GM15510 (cell line): ENCODE data around the gene IL17D.

Experiments used
- POLR2A ChIP-seq: IDR thresholded peaks from 3 replicates; pipeline ENCODE4 v1.6.1; 2011; ENCODE audit warnings: borderline replicate concordance; ENCODE audit not compliant: insufficient read length; ENCODE audit errors: extremely low read depth

Gene IL17D, protein sequence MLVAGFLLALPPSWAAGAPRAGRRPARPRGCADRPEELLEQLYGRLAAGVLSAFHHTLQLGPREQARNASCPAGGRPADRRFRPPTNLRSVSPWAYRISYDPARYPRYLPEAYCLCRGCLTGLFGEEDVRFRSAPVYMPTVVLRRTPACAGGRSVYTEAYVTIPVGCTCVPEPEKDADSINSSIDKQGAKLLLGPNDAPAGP

DNA sequence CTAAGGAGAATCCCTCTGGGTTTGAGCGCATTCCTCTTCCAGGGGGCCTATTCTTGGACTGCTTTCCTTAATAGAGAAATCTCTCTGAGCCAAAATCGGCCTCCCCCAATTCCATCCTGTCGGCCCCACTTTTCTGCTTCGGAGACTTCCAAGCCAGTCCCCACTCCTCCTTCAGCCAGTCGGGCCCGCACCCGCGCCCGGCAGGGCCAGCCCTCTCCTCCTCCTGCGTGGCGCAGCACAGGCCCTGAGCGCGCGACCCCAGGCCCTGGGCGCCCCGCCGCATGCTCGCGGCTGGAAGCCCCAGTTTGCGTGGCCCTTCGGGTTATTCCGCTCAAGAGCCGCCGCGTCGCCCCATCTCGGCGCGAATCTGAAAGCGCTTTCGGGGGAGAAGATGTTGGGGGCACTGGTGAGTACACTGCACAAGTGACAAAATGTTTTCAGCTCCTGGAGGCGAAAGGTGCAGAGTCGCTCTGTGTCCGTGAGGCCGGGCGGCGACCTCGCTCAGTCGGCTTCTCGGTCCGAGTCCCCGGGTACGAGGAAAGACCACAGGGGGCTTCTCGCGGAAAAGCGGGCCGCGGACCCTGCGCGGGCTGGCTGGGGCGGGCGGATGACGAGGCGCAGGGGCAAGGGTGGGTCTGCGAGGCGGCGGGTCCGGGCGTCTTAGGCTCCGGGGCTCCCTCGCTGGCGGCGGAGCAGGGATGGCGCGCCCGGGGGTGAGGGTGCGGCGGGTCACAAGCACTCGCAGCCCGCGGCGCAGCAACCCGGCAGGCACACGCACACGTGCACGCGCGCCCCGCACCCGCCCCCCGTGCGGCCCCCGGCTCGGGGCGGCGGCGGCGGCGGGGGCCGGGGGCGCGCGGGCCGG, at the start of gene IL17D:
TSS of gene IL17D (plus strand) at position 785 of the 865 bp plus-strand sequence. CDS start 303 bp downstream, outside the sequence.
- TF ChIP-seq POLR2A = no peak

DNA sequence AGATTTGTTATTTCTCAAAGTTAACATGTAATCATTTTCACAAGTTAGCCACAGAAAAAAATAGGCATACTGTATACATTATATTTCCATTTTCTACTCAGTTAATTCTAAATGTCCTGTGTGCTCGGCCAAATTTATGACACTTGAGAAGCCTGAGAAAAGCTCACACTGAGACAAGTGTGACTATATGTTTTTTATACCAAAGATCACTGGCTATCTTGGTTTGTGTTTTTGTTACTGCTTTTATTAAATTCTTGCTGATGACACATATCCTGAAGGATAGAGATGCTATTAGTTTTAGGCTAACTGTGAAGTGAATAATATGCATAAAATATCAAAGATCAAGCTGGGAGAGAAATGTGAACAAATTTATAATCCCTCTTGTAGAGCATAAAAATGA, 49.3 kb upstream of the IL17D start:
- no peak for TF ChIP-seq POLR2A

DNA sequence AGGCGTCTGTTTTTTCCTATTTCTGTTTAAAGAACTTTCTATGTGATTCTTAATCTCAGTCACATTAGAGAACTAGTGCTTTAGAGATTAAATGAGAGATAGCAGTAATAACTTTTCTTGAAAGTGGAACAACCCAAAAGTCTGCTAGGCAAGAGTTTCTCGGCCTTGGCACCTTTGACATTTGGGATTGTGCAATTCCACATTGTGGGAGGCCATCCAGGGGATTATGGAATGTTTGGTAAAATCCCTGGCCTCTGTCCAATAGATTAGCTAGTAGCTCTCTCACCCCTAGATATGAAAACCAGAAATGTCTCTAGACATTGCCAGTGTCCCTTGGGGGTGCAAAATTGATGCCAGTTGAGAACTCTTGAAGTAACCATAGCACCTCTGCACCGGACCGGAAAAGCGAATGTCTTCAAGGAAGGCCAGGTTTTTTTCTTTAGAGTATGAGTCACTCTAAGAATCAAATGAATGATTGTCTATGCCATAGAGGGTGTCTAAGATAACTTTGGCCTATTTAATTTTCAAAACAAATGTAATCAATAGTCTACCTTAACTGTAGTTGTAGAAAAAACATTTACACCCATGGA, 45.0 kb upstream of the IL17D start:
- TF ChIP-seq POLR2A = no peak

DNA sequence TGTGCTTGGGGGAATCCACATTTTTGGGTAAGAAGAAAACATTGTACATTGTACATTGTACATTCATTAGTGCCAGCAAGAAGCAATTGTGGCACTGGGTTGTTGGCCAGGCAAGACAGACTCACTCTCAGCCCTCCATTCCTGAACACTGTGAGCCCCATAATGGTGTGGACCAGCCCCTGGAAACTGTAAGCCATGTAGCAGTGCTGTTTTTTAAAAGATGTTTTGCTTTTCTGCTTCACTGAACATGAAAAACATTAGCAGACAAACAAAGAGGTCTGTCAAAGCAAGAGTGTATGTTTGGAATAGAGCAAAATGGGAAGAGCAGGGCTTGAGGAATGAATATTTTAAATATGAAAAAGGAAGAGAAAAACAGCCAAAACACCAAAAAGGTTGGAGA, 39.1 kb upstream of the IL17D start:
- TF ChIP-seq POLR2A = no peak

DNA sequence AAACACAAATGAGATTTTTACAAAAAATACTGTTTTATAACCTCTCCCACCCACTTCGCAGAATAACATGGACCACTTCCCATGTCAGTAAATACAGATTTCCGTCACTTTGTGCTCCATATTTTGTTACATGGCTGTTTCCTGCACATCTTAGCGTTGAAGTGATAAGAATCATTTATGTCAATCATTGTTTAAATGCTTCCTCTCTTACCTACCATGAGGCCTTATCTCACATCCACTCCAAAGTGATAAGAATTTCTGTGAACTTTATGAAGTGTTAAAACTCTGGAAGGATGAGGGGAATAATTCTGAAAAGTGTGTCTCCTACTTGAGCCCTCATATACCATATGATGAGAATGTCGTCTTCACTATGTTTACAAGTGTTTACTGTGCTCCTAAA, 36.6 kb upstream of the IL17D start:
- TF ChIP-seq POLR2A = no peak

DNA sequence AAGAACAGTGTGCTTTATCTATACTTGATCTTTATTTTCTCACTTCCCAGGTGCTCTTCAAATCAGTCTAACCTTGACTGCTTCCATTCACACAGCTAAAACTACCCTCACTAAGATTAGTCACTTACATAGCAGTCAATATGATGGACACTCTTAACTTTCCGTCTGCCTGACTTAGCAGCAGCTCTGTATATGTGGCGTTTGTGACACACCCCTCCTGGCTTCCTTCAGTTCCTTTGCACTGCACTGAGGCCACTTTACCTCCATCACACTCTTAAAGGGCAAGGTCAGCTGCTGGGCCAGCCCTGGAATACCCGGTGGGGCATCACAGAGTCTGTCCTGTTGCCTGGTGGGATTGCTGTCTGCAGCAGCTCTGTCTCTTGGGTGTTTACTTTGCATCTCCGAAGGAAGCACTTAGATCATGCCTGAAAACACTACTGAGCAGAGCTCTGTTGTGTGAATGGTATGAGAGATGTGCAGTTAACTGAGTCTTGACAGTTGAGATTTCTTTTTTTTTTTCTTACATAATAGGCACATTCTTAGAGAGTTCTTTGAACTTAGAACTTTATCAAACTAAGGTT, 35.6 kb upstream of the IL17D start:
- no peak for TF ChIP-seq POLR2A

DNA sequence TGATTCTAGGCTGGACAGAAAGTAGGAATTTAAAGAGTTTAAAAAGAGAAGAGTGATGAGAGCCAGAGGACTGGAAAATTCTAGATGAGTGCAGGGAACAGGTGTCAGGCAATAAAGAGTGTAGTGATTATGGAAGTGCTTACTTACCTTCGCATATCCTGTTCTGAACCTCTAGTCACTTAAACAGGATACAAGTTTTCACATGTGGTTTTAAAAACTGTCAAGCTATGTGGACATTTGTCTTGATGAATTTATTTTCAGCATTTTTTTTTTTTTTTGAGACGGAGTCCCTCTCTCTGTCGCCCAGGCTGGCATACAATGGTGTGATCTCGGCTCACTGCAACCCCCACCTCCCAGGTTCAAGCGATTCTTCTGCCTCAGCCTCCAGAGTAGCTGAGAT, 34.3 kb upstream of the IL17D start:
- no peak for TF ChIP-seq POLR2A

DNA sequence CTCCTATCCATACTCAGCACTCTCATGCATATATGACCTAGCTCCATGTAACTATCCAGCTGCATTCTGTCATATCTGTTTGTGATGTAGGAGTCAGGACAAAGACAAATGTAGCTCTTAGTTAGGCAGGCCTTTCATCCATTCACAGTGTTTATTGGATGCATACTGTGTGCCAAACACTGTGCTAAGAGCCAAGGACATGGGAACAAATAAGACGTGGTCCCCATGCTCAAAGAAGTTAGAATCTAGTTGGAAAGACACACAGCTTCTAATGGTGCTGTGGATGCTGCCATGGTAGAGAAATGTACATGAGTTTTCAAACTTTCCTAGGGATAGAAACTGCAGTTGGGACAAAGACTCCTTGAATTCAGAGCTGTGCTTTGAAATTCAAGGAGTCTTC, 31.7 kb upstream of the IL17D start:
- no peak for TF ChIP-seq POLR2A

DNA sequence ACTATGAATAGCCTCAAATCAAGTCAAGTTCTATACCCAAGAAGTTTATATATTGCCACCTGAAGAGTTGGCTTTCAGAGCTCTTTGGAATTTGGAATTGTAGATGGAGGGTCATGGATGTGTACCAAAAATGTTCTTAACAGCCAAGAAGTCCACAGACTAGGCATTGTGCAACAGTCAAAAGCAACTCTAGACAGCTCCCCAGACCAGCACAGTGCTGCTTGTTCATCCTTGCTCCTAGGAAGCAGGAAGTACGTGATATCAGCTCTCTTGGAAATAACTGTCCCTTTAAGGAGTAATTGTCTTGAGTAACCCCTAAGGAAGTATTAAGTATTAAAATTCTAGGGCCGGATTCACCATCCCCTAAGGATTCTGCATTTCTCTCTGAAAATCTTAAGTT, 30.7 kb upstream of the IL17D start:
- no peak for TF ChIP-seq POLR2A

DNA sequence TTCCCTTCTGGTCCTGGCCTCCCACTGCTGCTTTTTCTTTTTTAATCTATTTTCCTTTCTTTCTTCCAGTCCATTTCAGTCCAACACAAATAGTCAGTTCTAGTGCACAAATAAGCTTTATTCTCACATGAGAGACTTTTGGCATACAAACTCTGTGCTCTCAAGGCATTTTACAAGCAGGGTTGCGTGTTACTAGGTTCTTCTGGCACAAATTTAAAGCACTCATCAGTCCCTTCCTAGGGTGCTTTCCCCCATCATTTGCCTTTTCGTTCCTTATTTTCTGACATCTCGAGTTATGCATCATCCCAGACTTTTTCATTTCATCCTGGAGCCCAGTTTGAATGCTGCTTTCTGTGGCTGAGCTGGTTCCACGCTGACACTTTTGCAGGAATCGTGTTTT, 29.8 kb upstream of the IL17D start:
- no peak for TF ChIP-seq POLR2A

DNA sequence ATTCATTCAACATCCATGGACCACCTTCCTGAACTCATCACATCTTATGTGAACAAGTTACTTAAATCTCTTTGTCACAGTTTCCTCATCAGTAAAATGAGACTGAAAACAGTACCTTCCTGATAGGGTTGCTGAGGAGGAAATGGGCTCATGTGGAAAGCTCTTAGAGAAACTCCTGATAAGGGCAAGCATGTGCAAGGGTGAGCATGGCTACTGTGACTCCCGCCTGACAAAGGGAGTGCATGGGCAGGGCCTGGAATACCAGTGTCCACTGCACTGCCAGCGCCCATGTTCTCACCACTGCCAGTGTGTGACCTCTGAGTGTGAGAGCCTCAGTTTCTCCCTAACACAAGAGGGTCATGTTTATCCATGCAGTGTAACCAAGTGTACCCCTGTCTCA, 27.3 kb upstream of the IL17D start:
- TF ChIP-seq POLR2A = no peak

DNA sequence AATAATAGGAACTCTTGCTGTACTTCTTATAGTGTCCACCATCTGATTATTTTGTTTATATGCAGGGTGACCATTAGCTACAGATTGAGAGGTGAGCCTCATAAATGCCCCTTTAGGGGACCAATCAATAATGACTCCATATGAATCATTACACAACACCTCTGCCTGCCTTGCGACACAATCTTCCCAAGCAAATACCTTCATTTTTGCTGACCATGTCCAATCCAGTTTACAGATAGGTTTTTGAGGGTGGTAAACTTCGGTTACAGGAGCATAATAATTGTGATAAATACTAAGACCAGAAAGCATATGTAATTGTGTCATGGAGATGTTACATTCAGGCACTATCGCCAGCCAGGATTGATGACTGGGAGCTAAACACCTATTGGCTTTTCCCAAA, 23.6 kb upstream of the IL17D start:
- no peak for TF ChIP-seq POLR2A

DNA sequence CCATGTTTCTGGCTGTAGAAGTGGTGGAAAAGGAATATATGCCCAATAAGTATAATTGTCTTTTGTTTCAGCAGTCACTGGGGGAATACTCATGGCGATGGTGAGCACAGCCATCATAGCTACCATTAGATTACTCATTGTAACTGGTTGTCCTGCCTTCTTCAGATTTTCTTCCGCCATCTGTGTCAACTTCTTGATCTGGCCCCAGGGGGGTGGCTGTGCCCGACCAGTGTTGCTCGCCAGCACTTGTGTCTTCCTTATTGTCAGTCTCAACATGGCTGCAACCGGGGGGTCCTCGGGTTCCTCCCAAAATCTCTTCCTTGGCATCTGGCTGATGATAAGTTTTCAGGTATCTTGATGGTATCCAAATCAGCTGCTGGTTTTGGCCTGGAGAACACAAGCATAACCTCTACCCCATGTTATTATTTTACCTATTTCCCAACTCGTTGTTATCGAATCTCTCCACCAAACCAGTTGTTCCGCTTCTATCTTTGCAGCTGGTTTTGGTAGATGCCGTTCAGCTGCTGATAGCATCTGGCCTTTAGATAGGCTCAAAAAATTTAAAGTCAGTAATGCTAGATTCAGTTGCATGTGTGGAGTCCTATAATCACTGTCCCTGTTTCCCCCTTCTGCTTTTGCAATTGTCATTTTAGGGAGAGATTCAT, 23.0 kb upstream of the IL17D start:
- TF ChIP-seq POLR2A = no peak

DNA sequence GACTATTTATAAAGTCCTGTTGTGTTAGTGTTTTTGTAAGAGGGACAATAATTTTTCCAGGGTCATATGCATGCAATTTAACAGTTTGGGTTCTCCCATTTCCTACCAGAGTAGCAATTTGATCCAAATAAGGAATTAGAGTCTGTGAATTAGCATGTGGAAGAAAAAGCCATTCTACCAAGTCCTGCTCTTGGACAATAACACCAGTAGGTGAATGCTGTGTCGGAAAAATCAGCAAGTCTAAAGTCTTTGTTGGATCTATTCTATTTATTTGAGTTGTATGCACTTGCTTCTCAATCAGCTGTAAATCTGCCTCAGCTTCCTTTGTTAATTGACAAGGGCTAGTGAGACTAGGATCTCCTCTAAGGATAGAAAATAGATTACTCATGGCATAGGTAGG, 21.4 kb upstream of the IL17D start:
- no peak for TF ChIP-seq POLR2A

DNA sequence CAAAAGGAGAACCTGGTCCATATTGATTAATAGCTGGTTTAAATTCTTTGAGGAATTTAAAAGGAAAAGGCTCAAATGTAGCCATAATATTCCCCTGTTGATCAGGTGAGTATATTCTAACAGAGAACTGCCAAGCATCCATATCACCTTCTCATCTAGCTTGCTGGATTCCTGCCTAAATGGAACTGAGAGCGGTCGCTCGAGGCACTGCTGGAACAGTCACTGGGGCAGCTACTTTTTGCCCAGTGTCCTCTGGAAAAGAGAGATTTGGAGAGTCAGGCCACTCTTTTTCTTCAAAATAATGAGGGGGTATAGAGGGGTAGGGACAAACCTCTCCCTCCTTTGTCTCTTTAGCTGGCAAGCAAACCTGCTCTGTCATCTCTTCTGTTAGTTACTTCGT, 19.5 kb upstream of the IL17D start:
- no peak for TF ChIP-seq POLR2A

DNA sequence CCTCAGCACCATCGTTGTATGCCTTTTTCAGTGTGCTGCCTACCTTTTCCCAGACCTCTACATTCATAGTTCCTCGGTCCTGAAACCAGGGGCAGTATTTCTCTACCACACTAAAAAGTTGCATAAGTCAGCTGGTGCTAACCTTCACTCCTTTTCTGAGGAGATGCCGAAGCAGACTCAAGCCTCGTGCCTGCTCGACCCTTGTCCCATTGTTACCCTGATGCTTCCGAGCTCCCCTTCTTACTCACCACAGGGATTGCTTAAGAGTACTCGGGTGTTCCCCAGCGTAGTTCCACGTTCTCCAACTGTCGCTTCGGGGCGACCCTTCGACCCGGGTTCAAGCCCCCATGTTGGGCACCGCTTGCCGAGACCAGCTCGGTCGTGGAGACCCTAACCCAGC, 19.0 kb upstream of the IL17D start:
- TF ChIP-seq POLR2A = no peak

DNA sequence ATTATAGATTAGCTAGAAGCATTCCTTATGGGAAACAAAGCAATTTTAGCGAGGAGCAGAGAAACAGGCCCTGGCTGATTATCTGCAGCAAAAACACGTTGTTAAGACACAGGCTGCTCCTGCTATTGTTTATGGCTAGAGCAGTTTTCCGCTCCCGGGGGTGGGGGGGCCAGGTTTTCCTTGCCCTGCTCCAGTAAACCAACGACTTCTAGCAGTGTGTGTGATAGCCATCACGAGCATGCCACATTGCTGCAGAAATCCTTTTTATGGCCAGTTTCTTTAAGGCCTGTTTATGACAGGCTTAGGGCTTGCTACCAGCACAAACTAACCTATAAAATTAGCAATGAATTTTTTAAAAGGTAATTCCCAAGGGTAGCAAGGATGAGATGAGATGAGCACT, 18.4 kb upstream of the IL17D start:
- no peak for TF ChIP-seq POLR2A
